NOMO-1 treated with dmso at 0.1 percent for 144 hours (cell line): ENCODE results near the gene THRAP3.
"Not testable (repeated sequence)": the region's sequence is repeated elsewhere in the genome, so short reads cannot be mapped to it uniquely, and the experiment has no call there.

Experiments used
- DNase-seq: peaks from one replicate; lab custom pipeline; 2025; ENCODE audit not compliant: unreplicated experiment; lab: John Stamatoyannopoulos, UW

Gene THRAP3

GRCh38 chr1:36248250-36248894 is 24.1 kb downstream of the THRAP3 start:
- peak; percentile 69 for DNase-seq

DNA sequence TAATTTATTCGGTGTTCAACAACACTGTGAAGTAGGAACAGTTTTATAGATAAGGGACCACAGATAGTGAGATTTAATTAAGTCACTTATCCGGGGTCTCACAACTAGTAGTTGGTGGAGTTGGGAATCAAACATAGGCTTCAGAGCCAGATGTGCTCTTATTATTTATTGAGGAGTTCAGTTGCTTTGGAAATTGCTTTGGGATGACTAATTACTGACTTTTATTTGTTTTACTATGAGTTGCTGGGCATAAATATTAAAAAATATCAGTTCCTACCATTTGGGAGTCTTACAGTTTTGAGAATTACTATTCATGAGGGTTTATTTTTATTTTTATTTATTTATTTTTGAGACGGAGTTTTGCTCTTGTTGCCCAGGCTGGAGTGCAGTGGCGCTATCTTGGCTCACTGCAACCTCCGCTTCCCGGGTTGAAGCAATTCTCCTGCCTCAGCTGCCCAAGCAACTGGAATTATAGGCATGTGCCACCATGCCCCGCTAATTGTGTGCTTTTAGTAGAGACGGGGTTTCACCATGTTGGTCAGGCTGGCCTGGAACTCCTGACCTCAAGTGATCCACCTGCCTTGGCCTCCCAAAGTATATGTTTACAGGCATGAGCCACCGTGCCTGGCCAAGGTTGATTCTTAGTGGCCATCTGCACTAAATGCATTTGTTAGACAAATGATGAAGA is 27.7 kb downstream of the THRAP3 start:
- no peak for DNase-seq

DNA sequence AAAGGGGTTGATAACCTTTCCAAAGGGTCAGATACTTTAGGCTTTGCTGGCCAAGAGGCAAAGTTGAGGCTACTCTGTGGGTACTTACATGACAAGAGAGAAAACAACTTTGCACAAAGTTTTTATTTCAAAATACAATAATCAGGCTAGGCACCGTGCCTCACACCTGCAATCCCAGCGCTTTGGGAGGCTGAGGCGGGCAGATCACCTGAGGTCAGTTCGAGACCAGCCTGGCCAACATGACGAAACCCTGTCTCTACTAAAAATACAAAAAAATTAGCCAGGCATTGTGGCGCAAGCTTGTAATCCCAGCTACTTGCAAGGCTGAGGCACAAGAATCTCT is 28.2 kb downstream of the THRAP3 start:
- not testable (repeated sequence) for DNase-seq

DNA sequence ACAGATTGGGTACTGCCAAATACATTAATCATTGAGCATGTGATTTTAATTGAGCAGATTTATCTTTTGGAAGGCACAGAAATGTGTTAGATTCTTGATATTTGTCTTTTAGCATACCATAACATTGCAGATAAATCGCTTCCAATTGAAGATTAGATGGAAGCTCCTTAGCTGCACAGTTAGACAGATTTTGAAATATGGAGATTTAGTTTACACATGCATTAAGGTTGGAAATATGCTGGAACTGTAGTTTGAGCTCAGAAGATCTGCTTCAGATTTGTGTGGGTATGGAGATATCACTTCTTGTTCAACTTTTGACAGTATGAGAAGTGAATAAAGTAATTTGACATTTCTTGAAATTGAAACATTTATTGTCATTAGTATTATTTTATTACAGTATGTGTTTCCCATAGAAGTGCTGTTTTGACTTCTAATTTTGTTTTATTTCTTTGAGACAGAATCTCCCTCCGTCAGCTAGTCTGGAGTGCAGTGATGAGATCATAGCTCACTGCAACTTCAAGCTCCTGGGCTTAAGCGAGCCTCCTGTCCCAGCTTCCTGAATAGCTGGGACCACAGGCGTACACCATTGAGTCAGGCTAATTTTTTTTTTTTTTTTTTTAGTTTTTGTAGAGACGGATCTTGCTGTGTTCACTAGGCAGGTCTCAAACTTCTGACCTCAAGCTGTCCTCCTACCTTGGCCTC is 29.1 kb downstream of the THRAP3 start:
- no peak for DNase-seq

- no peak for DNase-seq
These were observed 32.5 kb downstream of the THRAP3 start for GRCh38 chr1:36256558-36257374.

DNA sequence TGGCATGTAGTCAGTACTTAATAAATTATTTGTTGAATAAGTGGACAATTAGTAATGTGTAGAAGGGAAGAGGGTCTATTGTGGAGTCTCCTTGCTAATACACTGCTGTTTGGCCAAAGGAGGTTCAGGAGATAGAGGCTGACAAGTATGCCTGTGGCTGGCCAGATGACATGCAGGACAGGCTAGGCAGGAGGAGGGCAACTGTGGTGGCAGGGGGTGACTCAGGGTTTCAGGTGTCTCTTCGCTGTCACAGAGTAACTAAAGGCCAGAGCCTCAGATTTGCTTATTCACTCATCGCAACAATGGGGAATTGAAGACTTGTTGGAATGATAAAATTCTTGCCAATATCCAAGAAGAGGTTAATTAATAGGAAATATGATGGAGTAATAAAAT is 33.1 kb downstream of the THRAP3 start:
- no peak for DNase-seq

DNA sequence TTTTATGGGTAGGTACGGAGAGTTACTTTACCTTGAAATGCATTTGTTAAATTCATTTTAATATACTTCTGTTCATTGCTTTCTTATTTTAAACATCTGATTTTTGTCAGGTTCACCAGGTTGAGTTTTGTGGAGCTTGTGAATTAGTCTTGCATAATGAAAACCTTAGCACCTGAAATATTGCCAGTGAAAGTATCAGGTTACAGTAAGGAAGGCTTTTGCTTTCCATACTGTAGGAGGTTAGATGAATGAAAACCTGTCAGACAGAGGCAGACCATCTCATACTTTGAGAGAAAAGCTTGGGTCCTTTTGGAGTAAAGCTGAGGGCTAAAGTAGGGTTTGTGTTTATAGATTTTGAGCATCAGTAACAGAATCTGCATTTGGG is 34.7 kb downstream of the THRAP3 start:
- no peak for DNase-seq

DNA sequence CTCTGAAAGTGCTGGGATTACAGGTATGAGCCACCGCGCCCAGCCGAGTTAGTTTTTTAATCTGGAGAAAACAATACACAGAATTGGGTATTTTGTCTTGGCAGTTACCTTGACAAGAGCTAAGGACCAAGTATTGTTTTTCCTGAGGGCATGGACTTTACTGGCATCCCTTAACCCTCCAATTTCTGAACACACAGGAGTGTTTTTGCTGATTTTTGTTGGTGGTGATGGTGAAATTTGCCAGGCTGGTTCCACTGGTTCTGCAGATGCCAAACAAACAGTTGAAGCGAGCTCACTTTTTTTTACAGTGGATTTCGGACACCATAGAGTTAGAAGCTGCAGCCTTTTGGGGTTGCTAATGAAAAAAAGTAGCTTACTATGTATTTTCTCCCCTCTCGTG is 44.7 kb downstream of the THRAP3 start:
- no peak for DNase-seq

DNA sequence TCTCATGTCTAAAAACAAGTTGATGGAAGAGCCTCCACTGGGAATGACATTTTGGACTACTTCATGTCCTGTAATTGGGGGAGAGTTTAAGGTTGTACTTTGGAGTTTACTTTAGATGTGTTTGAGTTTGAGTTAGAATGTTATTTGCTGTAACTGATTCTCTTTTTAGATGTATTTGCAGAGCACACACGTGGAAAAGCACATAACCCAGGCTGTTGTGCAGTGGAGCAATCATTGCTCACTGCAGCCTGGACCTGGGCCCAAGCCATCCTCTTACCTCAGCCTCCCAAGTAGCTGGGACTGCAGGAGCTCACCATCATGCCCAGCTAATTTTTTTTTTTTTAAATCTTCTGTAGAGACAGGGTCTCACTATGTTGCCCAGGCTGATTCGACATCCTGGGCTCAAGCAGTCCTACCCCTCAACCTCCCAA is 45.2 kb downstream of the THRAP3 start:
- DNase-seq: no peak

GRCh38 chr1:36273024-36273423 is 48.8 kb downstream of the THRAP3 start:
- DNase-seq: no peak

GRCh38 chr1:36274201-36274600 is 50.0 kb downstream of the THRAP3 start:
- no peak for DNase-seq

DNA sequence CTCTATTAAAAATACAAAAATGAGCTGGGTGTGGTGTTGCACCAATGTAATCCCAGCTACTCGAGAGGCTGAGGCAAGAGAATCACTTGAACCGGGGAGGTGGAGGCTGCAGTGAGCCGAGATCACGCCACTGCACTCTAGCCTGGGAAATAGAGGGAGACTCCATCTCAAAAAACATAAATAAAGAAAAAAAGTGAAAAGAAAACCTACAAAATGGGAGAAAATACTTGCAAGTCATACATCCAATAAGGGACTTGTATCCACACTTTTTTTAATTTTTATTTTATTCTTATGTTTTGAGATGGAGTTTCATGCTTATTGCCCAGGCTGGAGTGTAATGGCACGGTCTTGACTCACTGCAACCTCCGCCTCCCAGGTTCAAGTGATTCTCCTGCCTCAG is 52.4 kb downstream of the THRAP3 start:
- no peak for DNase-seq

DNA sequence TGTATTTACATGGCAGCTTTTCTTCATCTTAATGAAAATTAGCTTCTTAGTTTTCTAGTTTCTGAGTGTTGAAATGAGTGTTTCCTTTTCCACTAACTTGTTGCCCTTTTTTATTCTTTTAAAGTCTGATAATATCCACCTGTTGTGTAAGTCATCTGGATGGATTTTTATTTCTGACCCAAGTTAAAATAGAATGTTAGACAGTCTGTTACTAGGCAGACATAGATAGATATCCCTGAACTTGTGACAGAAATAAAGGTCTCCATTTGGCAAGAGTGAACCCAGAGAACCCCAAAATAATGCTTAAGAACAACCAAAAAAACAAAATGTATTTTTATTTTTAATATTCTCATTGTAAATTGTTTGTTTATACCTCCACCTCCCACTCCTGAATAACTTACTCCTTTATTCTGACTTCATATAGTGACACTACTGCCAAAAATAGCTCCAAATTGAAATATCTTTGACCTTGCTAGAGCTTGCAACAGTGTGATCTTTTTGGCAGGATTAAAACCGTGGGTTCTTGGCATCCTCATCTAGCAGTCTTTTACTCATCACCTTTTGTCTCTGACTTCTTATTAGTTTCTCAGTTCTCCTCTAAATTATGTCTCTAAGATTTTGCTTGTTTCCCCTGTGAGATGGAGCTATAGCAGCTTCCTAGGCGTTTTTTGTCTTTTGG is 55.0 kb downstream of the THRAP3 start:
- DNase-seq: no peak

- no peak for DNase-seq
These were observed 55.6 kb downstream of the THRAP3 start for GRCh38 chr1:36279789-36280296.

DNA sequence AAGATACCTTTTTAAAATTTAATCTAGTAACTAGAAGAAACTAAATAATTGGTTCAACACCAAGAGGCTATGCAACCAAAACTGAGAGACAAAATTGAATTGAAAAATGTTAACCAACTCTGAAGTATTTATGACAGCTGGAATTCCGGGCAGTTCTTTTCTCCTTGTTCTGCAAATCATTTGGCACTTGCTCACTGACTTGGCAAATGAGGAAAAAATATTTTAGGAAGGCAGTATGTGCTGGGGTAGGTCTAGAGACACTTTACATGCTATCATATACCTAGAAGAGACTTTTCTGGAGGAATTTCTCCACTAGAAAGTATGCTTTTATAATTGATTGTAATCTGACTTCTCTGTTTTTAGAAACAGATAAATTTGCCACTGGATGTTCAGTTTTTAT is 59.8 kb downstream of the THRAP3 start:
- DNase-seq: no peak

- no peak for DNase-seq
These were observed 60.3 kb downstream of the THRAP3 start for GRCh38 chr1:36284517-36284916.

DNA sequence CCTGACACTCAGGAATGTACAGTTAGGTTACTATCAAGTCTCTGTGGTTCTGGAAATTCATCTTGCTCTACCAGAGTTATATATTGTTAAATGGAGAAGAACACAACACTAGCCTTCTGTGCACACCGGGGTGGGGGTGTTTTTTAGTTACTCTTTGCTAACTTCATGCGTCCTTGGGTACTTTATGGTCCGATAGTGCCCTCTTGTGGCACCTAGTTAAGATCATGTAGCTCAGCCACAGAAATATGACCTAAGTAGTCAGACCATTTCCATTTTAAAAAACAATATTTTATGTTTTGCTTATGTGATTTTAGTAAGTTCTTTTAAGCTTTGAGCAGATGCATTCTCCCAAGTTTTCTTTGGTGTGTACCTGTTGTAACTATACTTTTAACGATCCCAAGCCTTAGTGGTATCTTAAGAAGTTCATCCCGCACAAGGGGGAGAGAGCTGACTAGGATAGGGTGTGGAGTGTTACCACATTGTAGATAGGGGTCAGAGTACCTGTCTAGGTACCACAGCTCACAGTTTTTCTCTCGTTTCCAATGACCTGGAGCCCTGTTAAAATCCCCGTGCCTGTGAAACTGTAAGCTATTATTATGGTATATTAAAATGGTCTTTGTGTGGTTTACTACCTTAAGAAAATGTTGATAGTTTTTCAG is 61.3 kb downstream of the THRAP3 start:
- peak; percentile 53 for DNase-seq

DNA sequence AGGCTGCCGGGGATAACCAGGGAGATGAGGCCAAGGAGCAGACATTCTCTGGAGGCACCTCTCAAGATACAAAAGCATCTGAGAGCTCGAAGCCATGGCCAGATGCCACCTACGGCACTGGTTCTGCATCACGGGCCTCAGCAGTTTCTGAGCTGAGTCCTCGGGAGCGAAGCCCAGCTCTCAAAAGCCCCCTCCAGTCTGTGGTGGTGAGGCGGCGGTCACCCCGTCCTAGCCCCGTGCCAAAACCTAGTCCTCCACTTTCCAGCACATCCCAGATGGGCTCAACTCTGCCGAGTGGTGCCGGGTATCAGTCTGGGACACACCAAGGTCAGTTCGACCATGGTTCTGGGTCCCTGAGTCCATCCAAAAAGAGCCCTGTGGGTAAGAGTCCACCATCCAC is 62.6 kb downstream of the THRAP3 start:
- DNase-seq: no peak

DNA sequence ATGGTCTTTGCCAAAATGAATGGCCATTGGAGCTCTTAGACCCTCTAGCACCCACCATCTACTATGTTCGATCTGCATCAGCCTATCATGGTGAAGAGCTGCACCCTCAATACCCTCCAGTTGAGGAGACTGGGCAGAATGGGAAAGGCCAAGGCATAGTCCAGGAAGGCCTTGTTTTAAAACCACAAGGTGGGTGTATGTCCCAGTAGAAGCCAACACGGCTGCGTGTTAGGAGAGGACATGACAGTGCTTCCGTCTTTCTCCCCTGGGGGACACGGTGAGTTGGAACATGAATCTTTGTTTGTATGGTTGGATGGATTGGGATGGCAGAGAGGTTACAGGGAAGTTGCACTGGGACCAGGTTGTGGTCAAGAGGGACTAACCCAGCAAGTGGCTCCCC is 63.4 kb downstream of the THRAP3 start:
- no peak for DNase-seq

DNA sequence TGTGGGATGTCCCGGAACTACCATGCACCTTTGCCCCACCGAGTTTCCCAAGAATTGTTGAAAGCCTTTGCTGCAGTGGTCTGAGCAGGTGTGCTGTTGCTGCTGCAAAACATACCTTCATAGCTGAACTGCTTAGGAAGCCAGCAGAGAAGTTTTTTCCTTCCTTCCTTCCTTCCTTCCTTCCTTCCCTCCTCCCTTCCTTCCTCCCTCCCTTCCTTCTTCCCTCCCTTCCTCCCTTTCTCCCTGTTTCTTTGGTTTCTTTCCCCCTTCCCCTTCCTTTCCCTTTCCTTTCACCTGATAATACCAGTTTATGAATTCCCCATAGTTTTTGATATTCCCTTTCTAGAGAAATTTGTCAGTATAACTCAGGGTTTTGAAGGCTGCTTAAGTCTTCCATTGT is 71.1 kb downstream of the THRAP3 start:
- no peak for DNase-seq
